GM19238 (cell line): ENCODE results near the gene TMEM88.
A peak's percentile ranks its signal among the peaks of the same experiment; 100 is the strongest.

Source experiments
- DNase-seq: peaks from one replicate; pipeline ENCODE4 v3.0.0; 2011; ENCODE audit warnings: low spot score; ENCODE audit not compliant: insufficient read length

The TMEM88 gene

DNA sequence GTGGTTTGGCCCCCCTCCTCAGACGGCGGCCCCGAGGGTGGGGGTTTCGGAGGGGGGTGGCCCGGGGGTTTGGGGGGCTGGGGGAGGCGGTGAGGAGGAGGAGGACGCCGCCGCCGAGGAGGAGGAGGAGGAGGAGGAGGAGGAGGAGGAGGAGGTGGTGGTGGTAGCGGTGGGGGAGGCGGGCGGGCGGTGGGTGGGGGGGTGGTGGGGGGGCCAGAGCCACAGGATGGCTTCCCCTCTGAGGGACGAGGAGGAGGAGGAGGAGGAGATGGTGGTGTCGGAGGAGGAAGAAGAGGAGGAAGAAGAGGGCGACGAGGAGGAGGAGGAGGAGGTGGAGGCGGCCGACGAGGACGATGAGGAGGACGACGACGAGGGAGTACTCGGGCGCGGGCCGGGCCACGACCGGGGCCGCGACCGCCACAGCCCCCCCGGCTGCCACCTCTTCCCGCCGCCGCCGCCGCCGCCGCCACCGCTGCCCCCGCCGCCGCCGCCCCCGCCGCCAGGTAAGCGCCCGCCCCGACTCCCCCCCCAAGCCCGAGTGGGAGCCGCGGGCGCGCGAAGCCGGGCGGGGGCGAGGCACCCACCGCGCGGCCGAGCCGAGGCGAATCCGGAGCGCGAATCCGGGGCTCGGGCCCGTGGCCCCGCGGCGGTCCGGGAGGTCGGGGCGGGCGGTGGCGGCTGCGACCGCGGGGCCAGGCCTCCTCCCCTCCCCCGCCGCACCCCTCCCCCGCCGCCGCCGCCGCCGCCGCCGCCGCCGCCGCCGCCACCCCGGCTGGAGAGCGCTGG lies 29.9 kb downstream of the TMEM88 start:
- DNase-seq = no peak

- DNase-seq = peak; percentile 65
These were observed 30.7 kb downstream of the TMEM88 start for GRCh38 chr17:7885367-7886226.

DNA sequence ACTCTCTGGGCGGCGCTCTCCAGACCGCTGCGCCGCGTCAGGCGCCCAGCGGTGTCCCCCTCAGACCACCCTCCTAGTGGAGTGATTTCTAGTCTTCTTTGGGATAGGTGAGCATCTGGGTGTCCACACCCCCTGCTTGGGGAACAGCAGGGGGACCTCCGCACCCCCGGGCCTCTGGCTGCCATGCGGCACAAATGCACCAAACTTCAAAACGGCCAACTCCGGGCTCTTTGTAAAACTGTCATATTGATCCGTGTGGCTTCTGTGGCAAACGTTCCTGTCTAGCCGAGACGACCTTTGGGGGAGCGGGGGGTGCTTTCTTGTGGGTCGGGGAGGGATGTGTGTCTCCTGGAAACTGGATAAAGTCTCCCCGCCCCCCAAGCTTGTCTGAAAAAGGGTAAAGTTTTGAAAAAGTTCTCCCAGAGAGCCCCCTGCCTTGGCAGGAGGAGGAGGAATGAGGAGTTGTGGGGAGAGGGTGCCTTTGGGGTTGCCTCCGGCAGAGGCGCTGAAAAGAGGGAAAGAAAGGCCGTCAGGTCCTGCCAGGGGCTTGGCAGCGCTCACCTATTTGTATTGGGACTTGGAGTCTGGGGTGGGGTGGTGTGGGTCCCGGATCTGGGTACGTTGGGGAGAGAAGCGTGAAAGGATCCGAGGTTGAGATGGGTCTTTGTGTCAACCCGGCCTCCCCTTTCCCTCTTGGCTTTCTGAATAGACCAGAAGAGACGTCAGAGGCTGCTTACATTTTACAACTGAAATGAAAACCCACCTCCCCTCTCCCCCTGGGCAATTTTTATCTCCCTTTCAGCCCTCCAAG lies 31.6 kb downstream of the TMEM88 start:
- peak; percentile 33 for DNase-seq

GRCh38 chr17:7887038-7887481 lies 32.2 kb downstream of the TMEM88 start:
- DNase-seq = no peak

- peak; percentile 68 for DNase-seq
These were observed 32.8 kb downstream of the TMEM88 start for GRCh38 chr17:7887482-7888183.

DNA sequence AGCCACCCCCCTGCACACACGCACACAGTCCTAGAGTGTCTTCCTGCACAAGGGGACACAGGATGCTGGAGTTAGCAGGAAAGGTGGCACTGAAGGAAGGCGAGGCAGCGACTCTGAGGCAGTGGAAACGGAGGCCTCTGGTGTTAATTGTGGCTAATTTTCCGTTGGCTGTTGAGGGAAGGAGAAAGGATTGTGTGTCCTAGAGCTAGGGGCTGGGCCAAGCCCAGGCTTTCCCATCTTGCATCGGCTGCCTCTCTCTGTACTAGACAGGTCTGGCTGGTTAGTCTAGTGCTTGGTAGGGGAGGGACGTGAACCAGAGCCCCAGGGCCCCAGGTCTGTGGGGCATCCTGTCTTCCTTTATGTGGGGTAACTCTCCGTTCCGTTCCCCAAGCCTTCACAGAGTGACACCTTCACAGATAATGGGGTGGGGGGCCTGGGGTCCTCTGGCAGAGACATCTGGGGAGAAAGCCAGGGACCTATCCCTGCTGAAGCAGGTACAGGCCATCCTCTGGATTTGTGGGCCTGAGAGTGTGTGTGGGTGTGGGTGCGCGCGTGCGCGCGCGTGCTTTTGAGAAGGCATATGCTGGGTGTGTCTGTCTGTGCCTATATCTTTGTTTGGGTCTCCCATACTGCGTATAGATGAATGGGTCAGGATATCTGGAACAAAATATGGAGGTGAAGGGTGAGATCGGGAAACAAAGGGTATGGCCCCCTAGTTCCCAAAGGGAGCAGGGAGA lies 33.5 kb downstream of the TMEM88 start, which contains the start of gene CHD3:
Gene CHD3, plus strand, starts transcription at position 606 of the 737 bp plus-strand sequence. CDS start 212 bp downstream, outside the sequence.
- no peak for DNase-seq

GRCh38 chr17:7889166-7889955 lies 34.5 kb downstream of the TMEM88 start:
- no peak for DNase-seq

GRCh38 chr17:7893187-7893880 lies 38.5 kb downstream of the TMEM88 start:
- DNase-seq = no peak

DNA sequence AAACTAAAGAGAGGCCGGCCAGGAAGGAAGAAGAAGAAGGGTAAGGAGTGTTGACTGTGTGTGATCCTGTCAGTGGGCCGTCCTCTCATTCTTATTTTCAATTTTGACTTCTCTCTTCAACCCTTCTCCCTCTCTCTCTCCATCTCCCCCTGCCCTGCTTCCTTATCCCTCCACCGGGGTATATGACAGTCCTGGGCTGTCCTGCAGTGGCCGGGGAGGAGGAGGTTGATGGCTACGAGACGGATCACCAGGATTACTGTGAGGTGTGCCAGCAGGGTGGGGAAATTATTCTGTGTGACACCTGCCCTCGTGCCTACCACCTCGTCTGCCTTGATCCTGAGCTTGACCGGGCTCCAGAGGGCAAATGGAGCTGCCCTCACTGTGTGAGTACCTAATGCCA lies 39.4 kb downstream of the TMEM88 start:
- no peak for DNase-seq

GRCh38 chr17:7894866-7895265 lies 40.0 kb downstream of the TMEM88 start:
- no peak for DNase-seq

DNA sequence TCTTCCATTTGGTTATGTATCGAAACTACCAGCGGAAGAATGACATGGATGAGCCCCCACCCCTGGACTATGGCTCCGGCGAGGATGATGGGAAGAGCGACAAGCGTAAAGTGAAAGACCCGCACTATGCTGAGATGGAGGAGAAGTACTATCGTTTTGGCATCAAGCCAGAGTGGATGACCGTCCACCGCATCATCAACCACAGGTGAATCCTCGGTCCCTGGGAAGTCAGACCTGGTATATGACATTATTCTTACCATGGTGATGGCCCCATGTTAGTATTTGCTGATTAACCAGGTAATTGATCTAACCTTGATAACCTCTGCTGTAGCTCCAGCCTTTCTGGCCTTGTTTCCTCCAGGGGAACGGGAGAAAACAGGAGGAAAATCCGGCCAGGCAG lies 42.2 kb downstream of the TMEM88 start:
- no peak for DNase-seq

GRCh38 chr17:7897773-7898172 lies 42.9 kb downstream of the TMEM88 start:
- no peak for DNase-seq

DNA sequence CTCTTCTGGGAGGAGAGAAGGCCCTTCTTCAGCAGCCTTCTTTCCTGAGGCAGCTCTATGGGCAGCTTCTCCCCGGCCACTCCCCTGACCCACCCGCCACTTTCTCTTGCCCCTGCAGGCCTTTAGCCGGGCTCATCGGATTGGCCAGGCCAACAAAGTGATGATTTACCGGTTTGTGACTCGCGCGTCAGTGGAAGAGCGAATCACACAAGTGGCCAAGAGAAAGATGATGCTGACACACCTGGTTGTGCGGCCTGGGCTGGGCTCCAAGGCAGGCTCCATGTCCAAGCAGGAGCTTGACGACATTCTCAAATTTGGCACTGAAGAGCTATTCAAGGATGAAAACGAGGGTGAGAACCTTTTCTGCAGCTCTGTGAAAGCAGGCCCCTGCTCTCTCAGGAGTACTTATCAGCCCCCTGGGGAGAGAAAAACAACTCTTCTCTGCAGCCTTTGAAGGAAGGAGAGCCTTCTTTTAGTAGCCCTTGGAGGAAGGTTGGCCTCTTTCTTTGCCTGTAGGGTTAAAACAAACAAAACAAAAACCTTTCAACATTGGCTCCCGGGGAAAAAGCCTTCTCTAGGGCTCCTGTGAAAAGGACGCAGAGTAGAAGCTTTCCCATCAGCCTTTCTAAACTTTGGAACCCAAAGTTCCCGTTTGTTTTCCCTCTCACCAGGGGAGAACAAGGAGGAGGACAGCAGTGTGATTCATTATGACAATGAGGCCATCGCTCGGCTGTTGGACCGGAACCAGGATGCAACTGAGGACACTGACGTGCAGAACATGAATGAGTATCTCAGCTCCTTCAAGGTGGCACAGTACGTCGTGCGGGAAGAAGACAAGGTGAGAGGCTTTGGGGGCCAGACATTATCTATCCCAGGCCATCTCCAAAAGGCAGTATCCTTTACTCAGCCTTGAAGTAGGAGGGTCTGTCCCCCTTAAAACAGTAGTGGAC lies 48.6 kb downstream of the TMEM88 start:
- no peak for DNase-seq
